H1 (cell line): ENCODE results near the gene SLC1A7. TPM values are rescaled to one million over a fixed set of nuclear protein-coding genes. Genes with fewer than 3 reads are reported as not detected.

Experiments used
- CTCF ChIA-PET: fragments of 300-600 bp; sonication (Branson Sonifier 250); formaldehyde crosslinking; loops from one replicate; lab custom pipeline; 2021; ENCODE audit not compliant: partially characterized antibody; lab: Charles Lee
- POLR2A ChIA-PET: fragments of 300-600 bp; sonication (Branson Sonifier 250); formaldehyde crosslinking; loops from one replicate; lab custom pipeline; 2021; ENCODE audit warnings: inconsistent platforms; ENCODE audit not compliant: partially characterized antibody; lab: Charles Lee
- DNase-seq, 2 experiments: peaks; one replicate each; pipeline versions ENCODE4 v3.0.0 to v3.0.0-alpha.2; 2010 to 2022; ENCODE audit warnings: low spot score in 2 of 2, low read depth in 1 of 2, mixed read lengths in 1 of 2
- FAIRE-seq: peaks from 2 replicates; lab custom pipeline; 2011; peaks lifted over from hg19 to GRCh38; lab: Jason Lieb, UNC
- H2AFZ ChIP-seq: 2 replicates; pipeline ENCODE4 v1.8.1; 2012; ENCODE audit warnings: low read length, inconsistent platforms
- H2AK5ac ChIP-seq: 2 replicates; pipeline ENCODE4 v1.6.1; 2013; ENCODE audit warnings: low read depth, low read length
- H2BK120ac ChIP-seq: replicated peaks from 2 replicates; pipeline ENCODE3; 2013; ENCODE audit warnings: low read depth, low read length, inconsistent platforms
- H2BK12ac ChIP-seq: 2 replicates; pipeline ENCODE4 v1.6.1; 2013; ENCODE audit warnings: low read depth, low read length
- H2BK15ac ChIP-seq: 2 replicates; pipeline ENCODE4 v1.6.1; 2013; ENCODE audit warnings: low read length
- H2BK20ac ChIP-seq: 2 replicates; pipeline ENCODE4 v1.6.1; 2013; ENCODE audit warnings: low read length
- H2BK5ac ChIP-seq: 2 replicates; pipeline ENCODE4 v1.6.1; 2013; ENCODE audit warnings: low read depth, low read length
- H3K14ac ChIP-seq: 2 replicates; pipeline ENCODE4 v1.6.1; 2013; ENCODE audit warnings: inconsistent platforms; ENCODE audit not compliant: insufficient read length
- H3K18ac ChIP-seq: 2 replicates; pipeline ENCODE4 v1.6.1; 2013; ENCODE audit warnings: low read length; ENCODE audit errors: extremely low read depth
- H3K23ac ChIP-seq: 2 replicates; pipeline ENCODE4 v1.6.1; 2013; ENCODE audit warnings: inconsistent platforms; ENCODE audit not compliant: insufficient read length
- H3K23me2 ChIP-seq: 2 replicates; pipeline ENCODE4 v1.6.1; 2013; ENCODE audit warnings: low read depth, low read length
- H3K27ac ChIP-seq: 2 replicates; pipeline ENCODE4 v1.6.1; 2011; ENCODE audit warnings: low read depth, low read length, inconsistent platforms
- H3K27me3 ChIP-seq, 4 experiments: replicated peaks in 1 of 4; 1 replicate in 1 of 4; 2 replicates in 3 of 4; pipeline versions ENCODE4 v1.6.1 to v1.8.1; 2011 to 2013; ENCODE audit warnings: low read length in 3 of 4, mild to moderate bottlenecking in 3 of 4, inconsistent platforms in 2 of 4, mixed read lengths in 2 of 4, moderate library complexity in 1 of 4; ENCODE audit not compliant: control insufficient read depth in 3 of 4, insufficient read depth in 3 of 4; ENCODE audit errors: extremely low read depth in 1 of 4
- H3K36me3 ChIP-seq, 4 experiments: 2 replicates each; pipeline versions ENCODE4 v1.6.1 to v1.8.1; 2011 to 2013; ENCODE audit warnings: mild to moderate bottlenecking in 4 of 4, low read length in 3 of 4, moderate library complexity in 2 of 4, control low read depth in 1 of 4, inconsistent platforms in 1 of 4; ENCODE audit not compliant: insufficient read depth in 4 of 4, control insufficient read depth in 2 of 4
- H3K4ac ChIP-seq: replicated peaks from 2 replicates; pipeline ENCODE3; 2013; ENCODE audit warnings: low read length, low read depth, mixed read lengths, inconsistent platforms; ENCODE audit not compliant: insufficient read length
- H3K4me1 ChIP-seq, 4 experiments: replicated peaks in 1 of 4; 1 replicate in 1 of 4; 2 replicates in 3 of 4; pipeline versions ENCODE4 v1.6.1 to v1.8.1; 2011 to 2013; ENCODE audit warnings: low read length in 3 of 4, inconsistent platforms in 2 of 4, mixed read lengths in 1 of 4; ENCODE audit not compliant: insufficient read depth in 4 of 4, control insufficient read depth in 3 of 4
- H3K4me2 ChIP-seq, 2 experiments: 2 replicates each; pipeline versions ENCODE4 v1.6.1 to v1.8.1; 2011 to 2013; ENCODE audit warnings: low read depth in 2 of 2, low read length in 2 of 2, control low read depth in 1 of 2, inconsistent platforms in 1 of 2, mild to moderate bottlenecking in 1 of 2; ENCODE audit not compliant: insufficient read depth in 1 of 2
- H3K4me3 ChIP-seq, 4 experiments: fragments of 200-600, 300-600 bp in 1 of 4; sonication (generic), shearing (Covaris generic), sonication (Bioruptor Twin) in 1 of 4; 2 replicates each; pipeline versions ENCODE4 v1.5.1 to v1.8.1; 2011 to 2016; ENCODE audit warnings: low read length in 4 of 4, low read depth in 3 of 4, control low read depth in 2 of 4, inconsistent platforms in 2 of 4, mild to moderate bottlenecking in 2 of 4, mixed read lengths in 1 of 4, moderate library complexity in 1 of 4; ENCODE audit not compliant: insufficient read depth in 2 of 4; ENCODE audit errors: extremely low read depth in 1 of 4
- H3K56ac ChIP-seq: replicated peaks from 2 replicates; pipeline ENCODE3; 2013; ENCODE audit warnings: low read depth, mild to moderate bottlenecking, mixed read lengths, low read length, inconsistent platforms; ENCODE audit not compliant: insufficient read length
- H3K79me1 ChIP-seq: 2 replicates; pipeline ENCODE4 v1.6.1; 2013; ENCODE audit warnings: low read depth, low read length, control low read depth
- H3K79me2 ChIP-seq, 2 experiments: 2 replicates each; pipeline versions ENCODE4 v1.6.1 to v1.8.1; 2012 to 2013; ENCODE audit warnings: low read length in 2 of 2, mild to moderate bottlenecking in 2 of 2, inconsistent platforms in 1 of 2; ENCODE audit not compliant: insufficient read depth in 2 of 2, control insufficient read depth in 1 of 2
- H3K9ac ChIP-seq, 4 experiments: replicated peaks in 1 of 4; 1 replicate in 1 of 4; 2 replicates in 3 of 4; pipeline versions ENCODE4 v1.6.1 to v1.8.1; 2011 to 2013; ENCODE audit warnings: low read depth in 3 of 4, low read length in 3 of 4, control low read depth in 2 of 4, mild to moderate bottlenecking in 2 of 4, moderate library complexity in 2 of 4, inconsistent platforms in 1 of 4; ENCODE audit errors: extremely low read depth in 1 of 4
- H3K9me3 ChIP-seq, 2 experiments: 2 replicates each; pipeline versions ENCODE4 v1.6.1 to v1.8.1; 2012 to 2013; ENCODE audit warnings: mild to moderate bottlenecking in 2 of 2, moderate library complexity in 2 of 2, control low read depth in 1 of 2, inconsistent platforms in 1 of 2, low read depth in 1 of 2, low read length in 1 of 2, mixed read lengths in 1 of 2; ENCODE audit not compliant: insufficient read depth in 2 of 2
- H4K20me1 ChIP-seq, 2 experiments: replicated peaks in 1 of 2; 2 replicates each; pipeline versions ENCODE3 to v1.8.1; 2011 to 2013; ENCODE audit warnings: inconsistent platforms in 2 of 2, low read length in 2 of 2, mild to moderate bottlenecking in 1 of 2; ENCODE audit not compliant: insufficient read depth in 2 of 2, control insufficient read depth in 1 of 2
- H4K5ac ChIP-seq: 2 replicates; pipeline ENCODE4 v1.6.1; 2013; ENCODE audit warnings: low read length, low read depth, mixed read lengths, inconsistent platforms; ENCODE audit not compliant: insufficient read length
- H4K8ac ChIP-seq: 2 replicates; pipeline ENCODE4 v1.8.0; 2013; ENCODE audit warnings: mild to moderate bottlenecking, moderate library complexity, low read length, inconsistent platforms; ENCODE audit not compliant: insufficient read depth; ENCODE audit errors: extremely low read depth
- H4K91ac ChIP-seq: replicated peaks from 2 replicates; pipeline ENCODE3; 2013; ENCODE audit warnings: low read length, mixed read lengths, inconsistent platforms; ENCODE audit not compliant: insufficient read length
- HDAC2 ChIP-seq, 2 experiments: fragments of 300-600 bp in 1 of 2; sonication (generic) in 1 of 2; IDR thresholded peaks; 2 replicates each; pipeline ENCODE4 v1.6.1; 2011 to 2012; ENCODE audit warnings: low read depth in 2 of 2, low read length in 2 of 2, mild to moderate bottlenecking in 2 of 2, moderate library complexity in 2 of 2, borderline replicate concordance in 1 of 2, inconsistent platforms in 1 of 2
- KDM1A ChIP-seq: fragments of 200-600, 300-600 bp; sonication (generic); IDR thresholded peaks from 2 replicates; pipeline ENCODE4 v1.7.1; 2016; ENCODE audit warnings: mild to moderate bottlenecking, low read length, borderline replicate concordance
- POLR2A ChIP-seq, 2 experiments: IDR thresholded peaks; 1 replicate in 1 of 2; 2 replicates in 1 of 2; pipeline ENCODE4 v1.6.1; 2011; ENCODE audit warnings: low read depth in 2 of 2, low read length in 2 of 2, mild to moderate bottlenecking in 2 of 2; ENCODE audit errors: control extremely low read depth in 1 of 2
- WGBS, 2 experiments: shearing (Covaris generic) in 1 of 2; methylation state at CpG; one replicate each; pipeline versions ENCODE4 v1.1.6 to v1.1.7; 2013 to 2015; ENCODE audit warnings: low lambda C conversion rate in 2 of 2, mixed read lengths in 2 of 2, inconsistent platforms in 1 of 2, low coverage in 1 of 2, missing lambda C conversion rate in 1 of 2; ENCODE audit not compliant: insufficient replicate concordance in 2 of 2, insufficient coverage in 1 of 2, insufficient read length in 1 of 2; ENCODE audit errors: extremely low coverage in 1 of 2, missing lambda C conversion rate in 1 of 2; 5-methylcytosine and 5-hydroxymethylcytosine counted together
- polyA plus RNA-seq, 7 experiments: library from polyadenylated mRNA; depleted of rRNA in 3 of 7; stranded (reverse) in 5 of 7; unstranded in 2 of 7; fragments of >200 nt in 5 of 7; fragments of 200-250 nt in 2 of 7; gene quantifications; 1 replicate in 5 of 7; 2 replicates in 1 of 7; 4 replicates in 1 of 7; pipeline versions ENCODE4 v1.2.1 to v1.2.3, GENCODE V29; 2011 to 2013; ENCODE audit warnings: missing spikeins in 2 of 7, mixed read lengths in 2 of 7
- total RNA-seq: library from RNA; stranded (reverse); fragmentation: NEBNext Ultra II Directional; extraction: Animal tissue kit (Norgen Biotek cat#: 25700); gene quantifications from 2 replicates; pipeline ENCODE4 v1.2.1, GENCODE V29; 2021

The SLC1A7 gene
- total and polyA plus RNA-seq, 2 of the 8 experiments (the other 6 are each of a cell fraction or from before 2014, with no cell fraction given): not detected

GRCh38 chr1:53115403-53116306 is 26.8 kb downstream of the SLC1A7 start:
- peak overlapping the region in 1 of 2 experiments; percentile 24; a peak in 1 of 4 replicates for H3K4me2 ChIP-seq
- peak overlapping the region; percentile 40 for H3K4ac ChIP-seq
- H2BK12ac ChIP-seq: peak overlapping the region; percentile 53; the same call in 1 of the 2 replicates
- peak overlapping the region; percentile 56 for H4K5ac ChIP-seq
- H3K36me3 ChIP-seq: no peaks in the 10 kb centered on the region
- no peaks in the 10 kb centered on the region for H3K79me2 ChIP-seq
- H2BK120ac ChIP-seq: no peak overlapping the region
- no peak overlapping the region; the same call in 1 of the 2 replicates for H2AFZ ChIP-seq
- H3K79me1 ChIP-seq: no peaks in the 10 kb centered on the region
- no peak overlapping the region for H2AK5ac ChIP-seq
- H2BK15ac ChIP-seq: peak overlapping the region; percentile 75; the same call in 1 of the 2 replicates
- DNase-seq (no peak), FAIRE-seq (no peak)
- 0 out of 2 replicates have a peak overlapping the region, but pooled peaks have one; percentile 48 for H2BK20ac ChIP-seq
- H2BK5ac ChIP-seq: peak overlapping the region; percentile 39; the same call in 1 of the 2 replicates
- peaks cover 0 to 26% (median 13%) of the 10 kb centered on the region in 4 experiments; a peak in 6 of 7 replicates for H3K4me1 ChIP-seq
- TF ChIP-seq POLR2A (IDR thresholded peaks at IDR 0.05; ENCODE audit: control extremely low read depth in 1 of 2, low read depth in 2 of 2, low read length in 2 of 2) (no peak), KDM1A (peak; percentile 79; the same call in 1 of the 2 replicates), HDAC2 (IDR thresholded peaks at IDR 0.05; ENCODE audit: borderline replicate concordance in 1 of 2, low read depth in 2 of 2, low read length in 2 of 2) (0 out of 4 replicates have a peak, but pooled peaks of 1 of the 2 experiments have one; percentile 50)
- peak overlapping the region; percentile 57 for H4K91ac ChIP-seq
- no peak overlapping the region for H3K56ac ChIP-seq
- no peak overlapping the region for H3K14ac ChIP-seq
- WGBS, 2 experiments: 64% methylated on average over 20 of the region's 20 CpGs; no CpG with 5 or more reads in 1 of the 2 experiments
- no peak overlapping the region for H3K4me3 ChIP-seq
- 0 out of 2 replicates have a peak overlapping the region, but pooled peaks have one; percentile 36 for H4K8ac ChIP-seq
- H3K9me3 ChIP-seq: peaks cover 0 to 4% of the 10 kb centered on the region in 2 experiments; a peak in 2 of 4 replicates
- ChIA-PET POLR2A (no interaction called here), CTCF (interaction anchor here (1.0 to 1.2 kb wide), 3 partner anchors 24 to 37 kb away, joined by 3 read pairs; no protein-coding TSS in a partner anchor)
- H3K23me2 ChIP-seq: 0 out of 2 replicates have a peak, but pooled peaks cover 3% of the 10 kb centered on the region
- no peak overlapping the region for H3K23ac ChIP-seq
- H3K27ac ChIP-seq: no peak overlapping the region
- no peak overlapping the region for H3K9ac ChIP-seq
- no peak overlapping the region; the same call in 1 of the 2 replicates for H3K18ac ChIP-seq
- H4K20me1 ChIP-seq: no peaks in the 10 kb centered on the region
- H3K27me3 ChIP-seq: no peaks in the 10 kb centered on the region
